GM12878 (cell line): ENCODE results near the gene MNT. TPM values are rescaled to one million over a fixed set of nuclear protein-coding genes. Genes with fewer than 3 reads are reported as not detected.

ENCODE experiments used
- BACH1 ChIP-seq: fragments of 450-650 bp; IDR thresholded peaks from 2 replicates; pipeline ENCODE4 v1.6.1; 2017; ENCODE audit warnings: mild to moderate bottlenecking, borderline replicate concordance
- BHLHE40 ChIP-seq, 2 experiments: fragments of 450-650 bp in 1 of 2; IDR thresholded peaks; 2 replicates each; pipeline ENCODE4 v1.6.1; 2011 to 2017; ENCODE audit warnings: low read depth in 2 of 2, borderline replicate concordance in 1 of 2, improper control_type of control experiment in 1 of 2, low read length in 1 of 2, mild to moderate bottlenecking in 1 of 2
- BRCA1 ChIP-seq: IDR thresholded peaks from 2 replicates; pipeline ENCODE4 v1.6.1; 2011; ENCODE audit warnings: low read depth, low read length, improper control_type of control experiment
- CBX3 ChIP-seq: fragments of 200-600 bp; sonication (generic); IDR thresholded peaks from 2 replicates; pipeline ENCODE4 v1.6.1; 2016; ENCODE audit warnings: low read depth, borderline replicate concordance
- IRF4 ChIP-seq: IDR thresholded peaks from 2 replicates; pipeline ENCODE4 v1.6.1; 2011; ENCODE audit warnings: low read depth, low read length
- KDM1A ChIP-seq: fragments of 200-600 bp; sonication (generic); IDR thresholded peaks from 2 replicates; pipeline ENCODE4 v1.6.1; 2016; ENCODE audit warnings: borderline replicate concordance
- NFIC ChIP-seq: IDR thresholded peaks from 2 replicates; pipeline ENCODE4 v1.6.1; 2012; ENCODE audit warnings: low read depth, mild to moderate bottlenecking, inconsistent platforms, low read length, moderate library complexity
- NFYB ChIP-seq: IDR thresholded peaks from 2 replicates; pipeline ENCODE4 v1.6.1; 2011; ENCODE audit warnings: low read depth, mild to moderate bottlenecking, low read length, improper control_type of control experiment, moderate library complexity; ENCODE audit not compliant: insufficient read depth
- NRF1 ChIP-seq: conservative IDR thresholded peaks from 2 replicates; pipeline ENCODE4 v1.6.1; 2011; ENCODE audit warnings: mild to moderate bottlenecking, low read depth, low read length, improper control_type of control experiment
- POLR2AphosphoS5 ChIP-seq: IDR thresholded peaks from 2 replicates; pipeline ENCODE4 v1.6.1; 2011; ENCODE audit warnings: mild to moderate bottlenecking, low read length, inconsistent platforms
- RAD21 ChIP-seq: IDR thresholded peaks from 2 replicates; pipeline ENCODE4 v1.6.1; 2011; ENCODE audit warnings: mild to moderate bottlenecking, low read depth, low read length, moderate library complexity; ENCODE audit not compliant: insufficient read depth
- RAD51 ChIP-seq: fragments of 450-650 bp; IDR thresholded peaks from 2 replicates; pipeline ENCODE4 v1.6.1; 2016; ENCODE audit warnings: moderate library complexity, mild to moderate bottlenecking, inconsistent platforms
- TAF1 ChIP-seq: IDR thresholded peaks from 2 replicates; pipeline ENCODE4 v1.6.1; 2011; ENCODE audit warnings: mild to moderate bottlenecking, low read depth, low read length, borderline replicate concordance
- TCF3 ChIP-seq: IDR thresholded peaks from 2 replicates; pipeline ENCODE4 v1.6.1; 2012; ENCODE audit warnings: low read depth, mild to moderate bottlenecking, low read length, borderline replicate concordance; ENCODE audit not compliant: insufficient read depth
- YY1 ChIP-seq: IDR thresholded peaks from 2 replicates; pipeline ENCODE4 v1.6.1; 2011; ENCODE audit warnings: low read depth, mild to moderate bottlenecking, low read length
- polyA plus RNA-seq, 11 experiments: library from polyadenylated mRNA; depleted of rRNA in 4 of 11; unstranded in 6 of 11; stranded (reverse) in 5 of 11; fragments of >200 nt; fragmentation: Nextera tagmentation in 4 of 11; fragmentation: Illumina TruSeq in 1 of 11; extraction: Ambion mirVana in 4 of 11; extraction: Trizol in 1 of 11; gene quantifications; 1 replicate in 1 of 11; 2 replicates in 10 of 11; pipeline versions ENCODE4 v1.2.1 to v1.2.3, GENCODE V29; 2011 to 2016; ENCODE audit warnings: inconsistent platforms in 2 of 11, missing spikeins in 2 of 11, low read depth in 1 of 11
- total RNA-seq, 4 experiments: library from RNA; depleted of rRNA in 3 of 4; stranded (reverse); fragments of >200 nt in 3 of 4; fragmentation: Illumina TruSeq in 1 of 4; extraction: Trizol in 1 of 4; gene quantifications; 2 replicates each; pipeline versions ENCODE4 v1.2.1 to v1.2.3, GENCODE V29; 2013 to 2021
- TF ChIP-seq, protein P1 (sequence below): IDR thresholded peaks from 2 replicates; pipeline ENCODE4 v1.6.1; 2011; ENCODE audit warnings: low read depth, low read length, improper control_type of control experiment, borderline replicate concordance
- TF ChIP-seq, protein P2 (sequence below), 3 experiments: IDR thresholded peaks in 2 of 3; conservative IDR thresholded peaks in 1 of 3; 2 replicates each; pipeline ENCODE4 v1.5.1; 2011; ENCODE audit warnings: low read depth in 3 of 3, low read length in 3 of 3, mild to moderate bottlenecking in 3 of 3, control low read depth in 2 of 3, moderate library complexity in 2 of 3, inconsistent platforms in 1 of 3, mixed read lengths in 1 of 3; ENCODE audit not compliant: control insufficient read depth in 2 of 3, insufficient read depth in 1 of 3; ENCODE audit errors: extremely low read depth in 1 of 3
- TF ChIP-seq, protein P3 (sequence below): fragments of 450-650 bp; IDR thresholded peaks from 2 replicates; pipeline ENCODE4 v1.6.1; 2016; ENCODE audit warnings: mild to moderate bottlenecking
- TF ChIP-seq, protein P4 (sequence below): fragments of 450-650 bp; formaldehyde crosslinking; IDR thresholded peaks from 2 replicates; pipeline ENCODE4 v1.5.0; 2022; ENCODE audit warnings: mild to moderate bottlenecking, missing genetic modification characterization
- TF ChIP-seq, protein P5 (sequence below): fragments of 450-650 bp; IDR thresholded peaks from 2 replicates; pipeline ENCODE4 v1.6.1; 2016; ENCODE audit warnings: mild to moderate bottlenecking

The MNT gene
- total and polyA plus RNA-seq, 10 of the 15 experiments (the other 5 are each of a cell fraction or from before 2014, with no cell fraction given), result 0.31 to 15.9 (median 3.8) TPM

DNA sequence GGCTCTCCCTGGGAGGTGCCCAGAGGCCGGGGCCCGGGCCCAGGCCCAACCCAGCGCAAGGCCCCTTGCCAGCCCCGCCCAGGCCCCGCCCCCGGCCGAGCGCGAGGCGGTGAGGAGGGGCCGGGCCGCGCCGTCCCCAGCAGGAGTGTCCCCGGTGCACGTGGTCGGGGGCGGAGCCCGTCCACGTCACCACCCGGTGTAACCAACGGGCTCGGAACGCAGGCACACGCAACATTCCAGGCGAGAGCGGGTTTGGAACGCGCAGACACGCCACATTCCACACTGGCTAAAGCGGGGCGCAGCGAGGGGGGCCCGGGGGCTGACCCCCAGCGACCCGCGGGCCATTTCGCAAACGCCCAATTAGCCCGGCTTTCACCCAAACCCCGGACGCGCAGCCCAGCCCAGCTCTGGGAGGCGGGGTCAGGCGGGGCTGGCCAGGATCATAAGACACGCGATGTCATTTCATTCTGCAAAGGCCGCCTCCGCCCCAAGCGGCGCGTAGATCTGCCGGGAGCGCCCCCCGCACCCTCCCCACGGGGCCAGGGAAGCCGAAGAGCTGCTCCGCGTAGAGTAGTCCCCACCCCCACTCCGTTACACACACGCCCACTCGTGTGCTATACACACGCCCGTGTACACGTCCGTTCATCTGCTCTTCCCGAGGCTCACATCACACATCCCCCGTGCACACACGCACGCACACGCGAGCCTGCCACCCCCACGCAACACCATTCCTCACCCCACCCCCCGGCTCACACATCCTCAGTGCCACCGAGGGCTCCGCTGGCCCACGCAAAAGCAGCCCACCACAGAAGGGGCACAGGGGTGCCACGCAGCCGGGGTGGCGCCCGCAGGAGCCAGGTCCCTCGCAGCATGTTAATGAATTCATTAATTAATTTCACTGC lies 1.0 kb downstream of the MNT start (continued):
- no peak for TF ChIP-seq TCF3
- 0 out of 2 replicates have a peak, but pooled peaks have one; percentile 17 for TF ChIP-seq NFYB
- no peak for TF ChIP-seq NFIC
- peak; percentile 67 for TF ChIP-seq RAD51
- no peak for TF ChIP-seq KDM1A
- TF ChIP-seq, protein P1, sequence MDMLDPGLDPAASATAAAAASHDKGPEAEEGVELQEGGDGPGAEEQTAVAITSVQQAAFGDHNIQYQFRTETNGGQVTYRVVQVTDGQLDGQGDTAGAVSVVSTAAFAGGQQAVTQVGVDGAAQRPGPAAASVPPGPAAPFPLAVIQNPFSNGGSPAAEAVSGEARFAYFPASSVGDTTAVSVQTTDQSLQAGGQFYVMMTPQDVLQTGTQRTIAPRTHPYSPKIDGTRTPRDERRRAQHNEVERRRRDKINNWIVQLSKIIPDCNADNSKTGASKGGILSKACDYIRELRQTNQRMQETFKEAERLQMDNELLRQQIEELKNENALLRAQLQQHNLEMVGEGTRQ, result peak; percentile 58
- peak; percentile 95 for TF ChIP-seq POLR2AphosphoS5
- no peak for TF ChIP-seq NRF1
- no peak for TF ChIP-seq IRF4
- no peak for TF ChIP-seq BRCA1
- TF ChIP-seq, protein P2, sequence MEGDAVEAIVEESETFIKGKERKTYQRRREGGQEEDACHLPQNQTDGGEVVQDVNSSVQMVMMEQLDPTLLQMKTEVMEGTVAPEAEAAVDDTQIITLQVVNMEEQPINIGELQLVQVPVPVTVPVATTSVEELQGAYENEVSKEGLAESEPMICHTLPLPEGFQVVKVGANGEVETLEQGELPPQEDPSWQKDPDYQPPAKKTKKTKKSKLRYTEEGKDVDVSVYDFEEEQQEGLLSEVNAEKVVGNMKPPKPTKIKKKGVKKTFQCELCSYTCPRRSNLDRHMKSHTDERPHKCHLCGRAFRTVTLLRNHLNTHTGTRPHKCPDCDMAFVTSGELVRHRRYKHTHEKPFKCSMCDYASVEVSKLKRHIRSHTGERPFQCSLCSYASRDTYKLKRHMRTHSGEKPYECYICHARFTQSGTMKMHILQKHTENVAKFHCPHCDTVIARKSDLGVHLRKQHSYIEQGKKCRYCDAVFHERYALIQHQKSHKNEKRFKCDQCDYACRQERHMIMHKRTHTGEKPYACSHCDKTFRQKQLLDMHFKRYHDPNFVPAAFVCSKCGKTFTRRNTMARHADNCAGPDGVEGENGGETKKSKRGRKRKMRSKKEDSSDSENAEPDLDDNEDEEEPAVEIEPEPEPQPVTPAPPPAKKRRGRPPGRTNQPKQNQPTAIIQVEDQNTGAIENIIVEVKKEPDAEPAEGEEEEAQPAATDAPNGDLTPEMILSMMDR (IDR thresholded peaks at IDR 0.05 in 2 of 3, conservative IDR thresholded peaks at IDR 0.05 in 1 of 3; ENCODE audit: control insufficient read depth in 2 of 3, extremely low read depth in 1 of 3, insufficient read depth in 1 of 3, low read depth in 3 of 3, low read length in 3 of 3), result no peak
- TF ChIP-seq RAD21, result no peak
- TF ChIP-seq BHLHE40 (IDR thresholded peaks at IDR 0.05; ENCODE audit: borderline replicate concordance in 1 of 2, low read depth in 2 of 2, low read length in 1 of 2), result peak; percentile 79 to 87
- TF ChIP-seq CBX3, result no peak
- TF ChIP-seq, protein P3, sequence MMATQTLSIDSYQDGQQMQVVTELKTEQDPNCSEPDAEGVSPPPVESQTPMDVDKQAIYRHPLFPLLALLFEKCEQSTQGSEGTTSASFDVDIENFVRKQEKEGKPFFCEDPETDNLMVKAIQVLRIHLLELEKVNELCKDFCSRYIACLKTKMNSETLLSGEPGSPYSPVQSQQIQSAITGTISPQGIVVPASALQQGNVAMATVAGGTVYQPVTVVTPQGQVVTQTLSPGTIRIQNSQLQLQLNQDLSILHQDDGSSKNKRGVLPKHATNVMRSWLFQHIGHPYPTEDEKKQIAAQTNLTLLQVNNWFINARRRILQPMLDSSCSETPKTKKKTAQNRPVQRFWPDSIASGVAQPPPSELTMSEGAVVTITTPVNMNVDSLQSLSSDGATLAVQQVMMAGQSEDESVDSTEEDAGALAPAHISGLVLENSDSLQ, result peak; percentile 41; the same call in 1 of the 2 replicates
- TF ChIP-seq, protein P4, sequence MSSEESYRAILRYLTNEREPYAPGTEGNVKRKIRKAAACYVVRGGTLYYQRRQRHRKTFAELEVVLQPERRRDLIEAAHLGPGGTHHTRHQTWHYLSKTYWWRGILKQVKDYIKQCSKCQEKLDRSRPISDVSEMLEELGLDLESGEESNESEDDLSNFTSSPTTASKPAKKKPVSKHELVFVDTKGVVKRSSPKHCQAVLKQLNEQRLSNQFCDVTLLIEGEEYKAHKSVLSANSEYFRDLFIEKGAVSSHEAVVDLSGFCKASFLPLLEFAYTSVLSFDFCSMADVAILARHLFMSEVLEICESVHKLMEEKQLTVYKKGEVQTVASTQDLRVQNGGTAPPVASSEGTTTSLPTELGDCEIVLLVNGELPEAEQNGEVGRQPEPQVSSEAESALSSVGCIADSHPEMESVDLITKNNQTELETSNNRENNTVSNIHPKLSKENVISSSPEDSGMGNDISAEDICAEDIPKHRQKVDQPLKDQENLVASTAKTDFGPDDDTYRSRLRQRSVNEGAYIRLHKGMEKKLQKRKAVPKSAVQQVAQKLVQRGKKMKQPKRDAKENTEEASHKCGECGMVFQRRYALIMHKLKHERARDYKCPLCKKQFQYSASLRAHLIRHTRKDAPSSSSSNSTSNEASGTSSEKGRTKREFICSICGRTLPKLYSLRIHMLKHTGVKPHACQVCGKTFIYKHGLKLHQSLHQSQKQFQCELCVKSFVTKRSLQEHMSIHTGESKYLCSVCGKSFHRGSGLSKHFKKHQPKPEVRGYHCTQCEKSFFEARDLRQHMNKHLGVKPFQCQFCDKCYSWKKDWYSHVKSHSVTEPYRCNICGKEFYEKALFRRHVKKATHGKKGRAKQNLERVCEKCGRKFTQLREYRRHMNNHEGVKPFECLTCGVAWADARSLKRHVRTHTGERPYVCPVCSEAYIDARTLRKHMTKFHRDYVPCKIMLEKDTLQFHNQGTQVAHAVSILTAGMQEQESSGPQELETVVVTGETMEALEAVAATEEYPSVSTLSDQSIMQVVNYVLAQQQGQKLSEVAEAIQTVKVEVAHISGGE (CRISPR knock-in tag), result no peak
- peak; percentile 60 for TF ChIP-seq TAF1
- peak; percentile 72 for TF ChIP-seq BACH1
- TF ChIP-seq YY1, result peak; percentile 7; the same call in 1 of the 2 replicates
- TF ChIP-seq, protein P5, sequence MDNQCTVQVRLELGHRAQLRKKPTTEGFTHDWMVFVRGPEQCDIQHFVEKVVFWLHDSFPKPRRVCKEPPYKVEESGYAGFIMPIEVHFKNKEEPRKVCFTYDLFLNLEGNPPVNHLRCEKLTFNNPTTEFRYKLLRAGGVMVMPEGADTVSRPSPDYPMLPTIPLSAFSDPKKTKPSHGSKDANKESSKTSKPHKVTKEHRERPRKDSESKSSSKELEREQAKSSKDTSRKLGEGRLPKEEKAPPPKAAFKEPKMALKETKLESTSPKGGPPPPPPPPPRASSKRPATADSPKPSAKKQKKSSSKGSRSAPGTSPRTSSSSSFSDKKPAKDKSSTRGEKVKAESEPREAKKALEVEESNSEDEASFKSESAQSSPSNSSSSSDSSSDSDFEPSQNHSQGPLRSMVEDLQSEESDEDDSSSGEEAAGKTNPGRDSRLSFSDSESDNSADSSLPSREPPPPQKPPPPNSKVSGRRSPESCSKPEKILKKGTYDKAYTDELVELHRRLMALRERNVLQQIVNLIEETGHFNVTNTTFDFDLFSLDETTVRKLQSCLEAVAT, result no peak
